SK-N-SH treated with all-trans-retinoic acid at 6 μM for 48 hours (cell line): ENCODE data around the gene SF3A1.
"Not testable (repeated sequence)": the region's sequence is repeated elsewhere in the genome, so short reads cannot be mapped to it uniquely, and the experiment has no call there.

Experiments used
- ARNTL ChIP-seq: fragments of 450-650 bp; formaldehyde crosslinking; IDR thresholded peaks from 2 replicates; pipeline ENCODE4 v1.5.0; 2020; ENCODE audit warnings: low read depth, mild to moderate bottlenecking, moderate library complexity, borderline replicate concordance
- ESRRG ChIP-seq: fragments of 250-450 bp; sonication (Bioruptor Pico); IDR thresholded peaks from 2 replicates; pipeline ENCODE4 v1.6.1; 2021; ENCODE audit warnings: mild to moderate bottlenecking
- GLIS3 ChIP-seq: fragments of 250-450 bp; sonication (Bioruptor Pico); IDR thresholded peaks from 2 replicates; pipeline ENCODE4 v1.5.0; 2020; ENCODE audit warnings: mild to moderate bottlenecking, moderate library complexity
- ISL1 ChIP-seq: fragments of 250-450 bp; sonication (Bioruptor Pico); IDR thresholded peaks from 2 replicates; pipeline ENCODE4 v2.1.2; 2022; ENCODE audit warnings: mild to moderate bottlenecking, moderate library complexity
- OSR1 ChIP-seq: fragments of 250-450 bp; sonication (Bioruptor Pico); IDR thresholded peaks from 2 replicates; pipeline ENCODE4 v1.8.0; 2022; ENCODE audit warnings: moderate library complexity, mild to moderate bottlenecking, inconsistent platforms
- RARB ChIP-seq: fragments of 250-450 bp; sonication (Bioruptor Pico); IDR thresholded peaks from 2 replicates; pipeline ENCODE4 v1.8.0; 2021; ENCODE audit warnings: mild to moderate bottlenecking, moderate library complexity
- SNAI2 ChIP-seq: fragments of 250-450 bp; sonication (Bioruptor Pico); IDR thresholded peaks from 2 replicates; pipeline ENCODE4 v1.5.0; 2020; ENCODE audit warnings: mild to moderate bottlenecking, moderate library complexity
- TOX ChIP-seq: fragments of 250-450 bp; sonication (Bioruptor Pico); IDR thresholded peaks from 2 replicates; pipeline ENCODE4 v1.8.0; 2021; ENCODE audit warnings: mild to moderate bottlenecking, moderate library complexity, borderline replicate concordance
- ZFP3 ChIP-seq: fragments of 250-450 bp; sonication (Bioruptor Pico); IDR thresholded peaks from 2 replicates; pipeline ENCODE4 v1.5.0; 2020; ENCODE audit warnings: mild to moderate bottlenecking, moderate library complexity
- ZNF70 ChIP-seq: fragments of 450-650 bp; formaldehyde crosslinking; IDR thresholded peaks from 2 replicates; pipeline ENCODE4 v1.5.0; 2020; ENCODE audit warnings: mild to moderate bottlenecking, moderate library complexity
- TF ChIP-seq, protein P1 (sequence below): fragments of 250-450 bp; sonication (Bioruptor Pico); IDR thresholded peaks from 2 replicates; pipeline ENCODE4 v1.5.0; 2020; ENCODE audit warnings: mild to moderate bottlenecking, moderate library complexity
- TF ChIP-seq, protein P2 (sequence below): fragments of 250-450 bp; sonication (Bioruptor Pico); IDR thresholded peaks from 2 replicates; pipeline ENCODE4 v1.8.0; 2021; ENCODE audit warnings: low read depth, mild to moderate bottlenecking, moderate library complexity, borderline replicate concordance
- TF ChIP-seq, protein P3 (sequence below): fragments of 250-450 bp; sonication (Bioruptor Pico); IDR thresholded peaks from 2 replicates; pipeline ENCODE4 v1.5.1; 2021; ENCODE audit warnings: mild to moderate bottlenecking, moderate library complexity

DNA sequence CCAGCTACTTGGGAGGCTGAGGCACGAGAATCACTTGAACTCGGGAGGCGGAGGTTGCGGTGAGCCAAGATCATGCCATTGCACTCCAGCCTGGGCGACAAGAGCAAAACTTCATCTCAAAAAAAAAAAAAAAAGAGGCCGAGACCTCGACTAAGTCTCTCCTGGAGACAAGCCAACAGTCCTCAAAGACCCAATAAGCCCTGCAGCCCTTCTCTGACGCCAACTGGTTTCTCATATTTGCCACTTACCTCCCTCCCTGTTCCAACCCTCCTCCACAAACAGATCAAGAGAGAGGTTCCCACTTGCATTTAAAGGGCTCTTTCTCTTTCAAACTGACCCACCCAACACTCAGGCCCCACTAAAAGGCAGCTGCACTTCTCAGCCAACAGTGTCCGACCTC is 18.4 kb downstream of the SF3A1 start:
- not testable (repeated sequence) for TF ChIP-seq ZNF70 (CRISPR knock-in tag); GLIS3; ISL1; SNAI2 (CRISPR knock-in tag); ZFP3; RARB (CRISPR knock-in tag); TOX (CRISPR knock-in tag); ARNTL (CRISPR knock-in tag); ESRRG (CRISPR knock-in tag); OSR1 (CRISPR knock-in tag)
- TF ChIP-seq, protein P1, sequence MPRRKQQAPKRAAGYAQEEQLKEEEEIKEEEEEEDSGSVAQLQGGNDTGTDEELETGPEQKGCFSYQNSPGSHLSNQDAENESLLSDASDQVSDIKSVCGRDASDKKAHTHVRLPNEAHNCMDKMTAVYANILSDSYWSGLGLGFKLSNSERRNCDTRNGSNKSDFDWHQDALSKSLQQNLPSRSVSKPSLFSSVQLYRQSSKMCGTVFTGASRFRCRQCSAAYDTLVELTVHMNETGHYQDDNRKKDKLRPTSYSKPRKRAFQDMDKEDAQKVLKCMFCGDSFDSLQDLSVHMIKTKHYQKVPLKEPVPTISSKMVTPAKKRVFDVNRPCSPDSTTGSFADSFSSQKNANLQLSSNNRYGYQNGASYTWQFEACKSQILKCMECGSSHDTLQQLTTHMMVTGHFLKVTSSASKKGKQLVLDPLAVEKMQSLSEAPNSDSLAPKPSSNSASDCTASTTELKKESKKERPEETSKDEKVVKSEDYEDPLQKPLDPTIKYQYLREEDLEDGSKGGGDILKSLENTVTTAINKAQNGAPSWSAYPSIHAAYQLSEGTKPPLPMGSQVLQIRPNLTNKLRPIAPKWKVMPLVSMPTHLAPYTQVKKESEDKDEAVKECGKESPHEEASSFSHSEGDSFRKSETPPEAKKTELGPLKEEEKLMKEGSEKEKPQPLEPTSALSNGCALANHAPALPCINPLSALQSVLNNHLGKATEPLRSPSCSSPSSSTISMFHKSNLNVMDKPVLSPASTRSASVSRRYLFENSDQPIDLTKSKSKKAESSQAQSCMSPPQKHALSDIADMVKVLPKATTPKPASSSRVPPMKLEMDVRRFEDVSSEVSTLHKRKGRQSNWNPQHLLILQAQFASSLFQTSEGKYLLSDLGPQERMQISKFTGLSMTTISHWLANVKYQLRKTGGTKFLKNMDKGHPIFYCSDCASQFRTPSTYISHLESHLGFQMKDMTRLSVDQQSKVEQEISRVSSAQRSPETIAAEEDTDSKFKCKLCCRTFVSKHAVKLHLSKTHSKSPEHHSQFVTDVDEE (CRISPR knock-in tag): not testable (repeated sequence)
- TF ChIP-seq, protein P2, sequence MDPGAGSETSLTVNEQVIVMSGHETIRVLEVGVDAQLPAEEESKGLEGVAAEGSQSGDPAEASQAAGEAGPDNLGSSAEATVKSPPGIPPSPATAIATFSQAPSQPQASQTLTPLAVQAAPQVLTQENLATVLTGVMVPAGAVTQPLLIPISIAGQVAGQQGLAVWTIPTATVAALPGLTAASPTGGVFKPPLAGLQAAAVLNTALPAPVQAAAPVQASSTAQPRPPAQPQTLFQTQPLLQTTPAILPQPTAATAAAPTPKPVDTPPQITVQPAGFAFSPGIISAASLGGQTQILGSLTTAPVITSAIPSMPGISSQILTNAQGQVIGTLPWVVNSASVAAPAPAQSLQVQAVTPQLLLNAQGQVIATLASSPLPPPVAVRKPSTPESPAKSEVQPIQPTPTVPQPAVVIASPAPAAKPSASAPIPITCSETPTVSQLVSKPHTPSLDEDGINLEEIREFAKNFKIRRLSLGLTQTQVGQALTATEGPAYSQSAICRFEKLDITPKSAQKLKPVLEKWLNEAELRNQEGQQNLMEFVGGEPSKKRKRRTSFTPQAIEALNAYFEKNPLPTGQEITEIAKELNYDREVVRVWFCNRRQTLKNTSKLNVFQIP: not testable (repeated sequence)
- TF ChIP-seq, protein P3, sequence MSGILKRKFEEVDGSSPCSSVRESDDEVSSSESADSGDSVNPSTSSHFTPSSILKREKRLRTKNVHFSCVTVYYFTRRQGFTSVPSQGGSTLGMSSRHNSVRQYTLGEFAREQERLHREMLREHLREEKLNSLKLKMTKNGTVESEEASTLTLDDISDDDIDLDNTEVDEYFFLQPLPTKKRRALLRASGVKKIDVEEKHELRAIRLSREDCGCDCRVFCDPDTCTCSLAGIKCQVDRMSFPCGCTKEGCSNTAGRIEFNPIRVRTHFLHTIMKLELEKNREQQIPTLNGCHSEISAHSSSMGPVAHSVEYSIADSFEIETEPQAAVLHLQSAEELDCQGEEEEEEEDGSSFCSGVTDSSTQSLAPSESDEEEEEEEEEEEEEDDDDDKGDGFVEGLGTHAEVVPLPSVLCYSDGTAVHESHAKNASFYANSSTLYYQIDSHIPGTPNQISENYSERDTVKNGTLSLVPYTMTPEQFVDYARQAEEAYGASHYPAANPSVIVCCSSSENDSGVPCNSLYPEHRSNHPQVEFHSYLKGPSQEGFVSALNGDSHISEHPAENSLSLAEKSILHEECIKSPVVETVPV: not testable (repeated sequence)
